HFF-Myc (cell line): ENCODE data around the gene CEP19.

Source experiments
- DNase-seq: peaks from one replicate; pipeline ENCODE4 v3.0.0-alpha.2; 2011; ENCODE audit warnings: low read depth; ENCODE audit errors: extremely low read depth
- H3K4me3 ChIP-seq: replicated peaks from 2 replicates; pipeline ENCODE4 v1.5.1; 2011; ENCODE audit warnings: low read depth, mild to moderate bottlenecking, control low read depth, low read length
- CTCF ChIP-seq: IDR thresholded peaks from 2 replicates; pipeline ENCODE4 v1.5.1; 2012; ENCODE audit warnings: mild to moderate bottlenecking, low read depth, low read length, control low read depth; ENCODE audit errors: missing control alignments

Gene CEP19

GRCh38 chr3:196662711-196663571 is 49.1 kb downstream of the CEP19 start:
- DNase-seq, result no peak

GRCh38 chr3:196662033-196662432 is 50.0 kb downstream of the CEP19 start:
- no peak for DNase-seq

More at GRCh38 chr3:196662711-196663571, 49.1 kb downstream of the CEP19 start:
- no peak overlapping the region for H3K4me3 ChIP-seq
- no peak for TF ChIP-seq CTCF

GRCh38 chr3:196661400-196661799 is 50.6 kb downstream of the CEP19 start:
- H3K4me3 ChIP-seq, result no peak overlapping the region
- TF ChIP-seq CTCF, result no peak
- DNase-seq, result no peak

More at GRCh38 chr3:196662033-196662432, 50.0 kb downstream of the CEP19 start:
- no peak for TF ChIP-seq CTCF
- no peak overlapping the region for H3K4me3 ChIP-seq

GRCh38 chr3:196660381-196661166 is 51.5 kb downstream of the CEP19 start:
- H3K4me3 ChIP-seq, result no peak overlapping the region
- TF ChIP-seq CTCF, result no peak
- DNase-seq, result no peak

- DNase-seq, result no peak
- TF ChIP-seq CTCF, result no peak
- H3K4me3 ChIP-seq, result no peak overlapping the region
These were observed 52.1 kb downstream of the CEP19 start for GRCh38 chr3:196659901-196660351.
